Fibroblast of pulmonary artery (primary cell): ENCODE results near the gene ADRA1B.

Experiments used
- DNase-seq: peaks from one replicate; pipeline ENCODE4 v3.0.0-alpha.2; 2010; ENCODE audit warnings: low read depth
- H3K4me3 ChIP-seq: replicated peaks from 2 replicates; pipeline ENCODE4 v1.5.1; 2011; ENCODE audit warnings: low read depth, mild to moderate bottlenecking, control low read depth, low read length, moderate library complexity
- CTCF ChIP-seq: IDR thresholded peaks from 2 replicates; pipeline ENCODE4 v1.5.1; 2011; ENCODE audit warnings: mild to moderate bottlenecking, control low read depth, low read length, inconsistent platforms; ENCODE audit errors: missing control alignments

The ADRA1B gene

GRCh38 chr5:159891371-159891770 lies 24.9 kb upstream of the ADRA1B start:
- no peak for TF ChIP-seq CTCF
- H3K4me3 ChIP-seq: no peak overlapping the region
- no peak for DNase-seq

- H3K4me3 ChIP-seq: no peak overlapping the region
- TF ChIP-seq CTCF: no peak
- DNase-seq: no peak
Measured at GRCh38 chr5:159893040-159893695, 23.1 kb upstream of the ADRA1B start.

GRCh38 chr5:159894149-159894720 lies 22.0 kb upstream of the ADRA1B start:
- TF ChIP-seq CTCF: no peak
- no peak for DNase-seq
- no peak overlapping the region for H3K4me3 ChIP-seq

GRCh38 chr5:159897786-159898393 lies 18.4 kb upstream of the ADRA1B start:
- H3K4me3 ChIP-seq: no peak overlapping the region
- TF ChIP-seq CTCF: no peak
- no peak for DNase-seq

- TF ChIP-seq CTCF: no peak
- no peak overlapping the region for H3K4me3 ChIP-seq
- no peak for DNase-seq
Measured at GRCh38 chr5:159899067-159900049, 16.9 kb upstream of the ADRA1B start.

- no peak for DNase-seq
Measured at GRCh38 chr5:159901308-159901707, 15.0 kb upstream of the ADRA1B start.

More at GRCh38 chr5:159901308-159901707, 15.0 kb upstream of the ADRA1B start:
- no peak overlapping the region for H3K4me3 ChIP-seq
- TF ChIP-seq CTCF: no peak
